IMR-90 (cell line): Measurements from ENCODE around the gene NDP. TPM values are rescaled to one million over a fixed set of nuclear protein-coding genes. Genes with fewer than 3 reads are reported as not detected.
"Not testable (repeated sequence)": the region's sequence is repeated elsewhere in the genome, so short reads cannot be mapped to it uniquely, and the experiment has no call there.

Experiments
- ATAC-seq: fragments of 200-7000 bp; cut with Tn5 transposase; 2 replicates; pipeline ENCODE4 v1.9.1; 2020; ENCODE audit warnings: low read depth, mild to moderate bottlenecking, moderate library complexity
- BruUV-seq: library from RNA; stranded (reverse); fragments of 400-500 nt; replicated peaks from 2 replicates; lab custom pipeline; 2021; lab: Mats Ljungman, UMichigan
- CTCF ChIA-PET: fragments of 300-600 bp; formaldehyde crosslinking; extraction: SDS; loops from one replicate; lab custom pipeline; 2021; ENCODE audit warnings: antibody characterized with exemption; lab: Yijun Ruan, JAX
- POLR2A ChIA-PET: fragments of 300-600 bp; sonication (Branson Sonifier 250); formaldehyde crosslinking; loops from one replicate; lab custom pipeline; 2022; ENCODE audit warnings: antibody characterized with exemption; ENCODE audit not compliant: unreplicated experiment; lab: Charles Lee
- DNase-seq: peaks from one replicate; pipeline ENCODE4 v3.0.0; 2013
- H2AFZ ChIP-seq: replicated peaks from 2 replicates; pipeline ENCODE3; 2013; ENCODE audit warnings: low read length, mild to moderate bottlenecking; ENCODE audit not compliant: poor library complexity
- H2AK5ac ChIP-seq: 2 replicates; pipeline ENCODE4 v1.6.1; 2013; ENCODE audit warnings: low read depth, low read length, inconsistent platforms
- H2AK9ac ChIP-seq: replicated peaks from 2 replicates; pipeline ENCODE3; 2013; ENCODE audit warnings: mild to moderate bottlenecking, low read depth, low read length, moderate library complexity; ENCODE audit not compliant: poor library complexity
- H2BK120ac ChIP-seq: 2 replicates; pipeline ENCODE4 v1.6.1; 2013; ENCODE audit warnings: low read depth, low read length, inconsistent platforms
- H2BK15ac ChIP-seq: 3 replicates; pipeline ENCODE4 v1.6.1; 2013; ENCODE audit warnings: low read depth, low read length, inconsistent platforms
- H2BK20ac ChIP-seq: 2 replicates; pipeline ENCODE4 v1.6.1; 2013; ENCODE audit warnings: low read depth, mild to moderate bottlenecking, inconsistent platforms, low read length, moderate library complexity
- H2BK5ac ChIP-seq: 2 replicates; pipeline ENCODE4 v1.6.1; 2013; ENCODE audit warnings: mild to moderate bottlenecking, low read depth, low read length, inconsistent platforms; ENCODE audit not compliant: poor library complexity, severe bottlenecking
- H3K14ac ChIP-seq: replicated peaks from 2 replicates; pipeline ENCODE4 v1.6.1; 2013; ENCODE audit warnings: low read depth, low read length, inconsistent platforms
- H3K18ac ChIP-seq: 2 replicates; pipeline ENCODE4 v1.6.1; 2013; ENCODE audit warnings: low read depth, low read length, control low read depth
- H3K23ac ChIP-seq: 2 replicates; pipeline ENCODE4 v1.6.1; 2013; ENCODE audit warnings: low read depth, low read length, inconsistent platforms
- H3K27ac ChIP-seq: 2 replicates; pipeline ENCODE4 v1.5.1; 2013; ENCODE audit warnings: mild to moderate bottlenecking, control low read depth, low read length; ENCODE audit not compliant: insufficient read depth
- H3K27me3 ChIP-seq: 2 replicates; pipeline ENCODE4 v1.6.1; 2013; ENCODE audit warnings: low read length; ENCODE audit not compliant: control insufficient read depth, insufficient read depth
- H3K36me3 ChIP-seq: 2 replicates; pipeline ENCODE4 v1.6.1; 2013; ENCODE audit warnings: low read length, mixed read lengths; ENCODE audit not compliant: control insufficient read depth, insufficient read depth
- H3K4ac ChIP-seq: 2 replicates; pipeline ENCODE4 v1.6.1; 2013; ENCODE audit warnings: low read depth, low read length, inconsistent platforms
- H3K4me1 ChIP-seq: 2 replicates; pipeline ENCODE4 v1.6.1; 2013; ENCODE audit warnings: low read length, mixed read lengths; ENCODE audit not compliant: control insufficient read depth, insufficient read depth
- H3K4me2 ChIP-seq: 2 replicates; pipeline ENCODE4 v1.6.1; 2013; ENCODE audit warnings: low read depth, mild to moderate bottlenecking, control low read depth, low read length, moderate library complexity
- H3K4me3 ChIP-seq: 2 replicates; pipeline ENCODE4 v1.5.1; 2013; ENCODE audit warnings: low read depth, mild to moderate bottlenecking, control low read depth, low read length, moderate library complexity; ENCODE audit not compliant: insufficient read depth
- H3K56ac ChIP-seq: 2 replicates; pipeline ENCODE4 v1.6.1; 2013; ENCODE audit warnings: low read length, inconsistent platforms; ENCODE audit not compliant: insufficient read depth; ENCODE audit errors: extremely low read depth
- H3K79me1 ChIP-seq, 2 experiments: 2 replicates each; pipeline ENCODE4 v1.6.1; 2013; ENCODE audit warnings: low read length in 2 of 2, inconsistent platforms in 1 of 2, low read depth in 1 of 2
- H3K9ac ChIP-seq: 2 replicates; pipeline ENCODE4 v1.6.1; 2013; ENCODE audit warnings: low read depth, low read length, control low read depth
- H3K9me1 ChIP-seq: 2 replicates; pipeline ENCODE4 v1.6.1; 2013; ENCODE audit warnings: low read length, inconsistent platforms; ENCODE audit not compliant: insufficient read depth
- H3K9me3 ChIP-seq: 2 replicates; pipeline ENCODE4 v1.6.1; 2013; ENCODE audit warnings: low read length; ENCODE audit not compliant: control insufficient read depth, insufficient read depth
- H4K20me1 ChIP-seq: 2 replicates; pipeline ENCODE4 v1.6.1; 2013; ENCODE audit warnings: low read length, inconsistent platforms; ENCODE audit not compliant: insufficient read depth
- H4K5ac ChIP-seq: 2 replicates; pipeline ENCODE4 v1.6.1; 2013; ENCODE audit warnings: mild to moderate bottlenecking, low read depth, low read length, control low read depth
- H4K8ac ChIP-seq, 2 experiments: 2 replicates each; pipeline ENCODE4 v1.6.1; 2013; ENCODE audit warnings: low read depth in 2 of 2, low read length in 2 of 2, control low read depth in 1 of 2, inconsistent platforms in 1 of 2
- H4K91ac ChIP-seq: 2 replicates; pipeline ENCODE4 v1.6.1; 2013; ENCODE audit warnings: low read depth, low read length, inconsistent platforms; ENCODE audit not compliant: insufficient read depth
- BHLHE40 ChIP-seq: fragments of 150-350 bp; IDR thresholded peaks from 2 replicates; pipeline ENCODE4 v1.6.1; 2016; ENCODE audit warnings: mild to moderate bottlenecking, low read depth, low read length
- CEBPB ChIP-seq: IDR thresholded peaks from 2 replicates; pipeline ENCODE4 v1.6.1; 2012; ENCODE audit warnings: low read depth, low read length, improper control_type of control experiment
- CHD1 ChIP-seq: IDR thresholded peaks from 2 replicates; pipeline ENCODE4 v1.6.1; 2012; ENCODE audit warnings: low read depth, low read length, improper control_type of control experiment
- FOS ChIP-seq: fragments of 150-350 bp; IDR thresholded peaks from 2 replicates; pipeline ENCODE4 v1.6.1; 2016; ENCODE audit warnings: low read depth, low read length
- NFE2L2 ChIP-seq: fragments of 150-350 bp; IDR thresholded peaks from 2 replicates; pipeline ENCODE4 v1.6.1; 2016; ENCODE audit warnings: low read depth, mild to moderate bottlenecking, low read length
- RCOR1 ChIP-seq: IDR thresholded peaks from 2 replicates; pipeline ENCODE4 v1.6.1; 2012; ENCODE audit warnings: mild to moderate bottlenecking, low read length, improper control_type of control experiment; ENCODE audit not compliant: insufficient replicate concordance
- RFX5 ChIP-seq: IDR thresholded peaks from 2 replicates; pipeline ENCODE4 v1.8.0; 2012; ENCODE audit warnings: low read depth, mild to moderate bottlenecking, low read length, moderate library complexity
- WGBS, 2 experiments: methylation state at CpG; one replicate each; pipeline versions ENCODE4 v1.1.5 to v1.1.7; 2013; ENCODE audit warnings: missing lambda C conversion rate in 2 of 2; ENCODE audit not compliant: insufficient read length in 1 of 2; ENCODE audit errors: extremely low coverage in 2 of 2; 5-methylcytosine and 5-hydroxymethylcytosine counted together
- dilution Hi-C: fragments of 300-500 bp; cut with HindIII; formaldehyde crosslinking; loops from one replicate; pipeline ENCODE4 v1.14.3; 2018; ENCODE audit warnings: low sequenced_read_pairs; ENCODE audit not compliant: unreplicated experiment
- in situ Hi-C: fragments of 300-500 bp; cut with MboI; formaldehyde crosslinking; loops from 3 replicates; pipeline ENCODE4 v1.14.3; 2019; ENCODE audit warnings: low sequenced_read_pairs, inconsistent platforms, mixed read lengths
- intact Hi-C: fragments of 100-400 bp; cut with micrococcal nuclease; formaldehyde crosslinking; loops from 2 replicates; pipeline ENCODE4 v1.10.0; 2022
- polyA plus RNA-seq, 3 experiments: library from polyadenylated mRNA; depleted of rRNA; stranded (reverse); fragments of >200 nt; gene quantifications; 2 replicates each; pipeline ENCODE4 v1.2.3, GENCODE V29; 2012; ENCODE audit warnings: low replicate concordance in 1 of 3
- total RNA-seq: library from RNA; depleted of rRNA; stranded (reverse); fragments of >200 nt; gene quantifications from 2 replicates; pipeline ENCODE4 v1.2.3, GENCODE V29; 2012
- TF ChIP-seq, protein P1 (sequence below): fragments of 150-350 bp; IDR thresholded peaks from 2 replicates; pipeline ENCODE4 v1.6.1; 2017; ENCODE audit warnings: mild to moderate bottlenecking, antibody characterized with exemption, low read length, low read depth

NDP gene
- total and polyA plus RNA-seq, 2 of the 4 experiments (the other 2 are of a cell fraction) = 0.36 to 0.39 TPM

GRCh38 chrX:43939187-43939926 is 33.8 kb downstream of the NDP start:
- ChIA-PET POLR2A (no interaction called here), CTCF (no interaction called here)
- Histone ChIP-seq H3K18ac (no peak overlapping the region), H2AK5ac (no peak overlapping the region), H2BK5ac (no peak overlapping the region), H3K27me3 (peaks cover 3% of the 10 kb centered on the region), H2AK9ac (no peak overlapping the region), H2AFZ (no peak overlapping the region), H3K36me3 (no peaks in the 10 kb centered on the region), H3K9me1 (no peaks in the 10 kb centered on the region), H3K14ac (no peak overlapping the region), H4K20me1 (no peaks in the 10 kb centered on the region), H3K27ac (no peak overlapping the region), H2BK20ac (no peak overlapping the region), H4K5ac (no peak overlapping the region), H4K91ac (no peak overlapping the region), H3K4me3 (no peak overlapping the region), H3K23ac (no peak overlapping the region), H2BK120ac (no peak overlapping the region), H3K9ac (no peak overlapping the region), H3K4me1 (no peaks in the 10 kb centered on the region), H3K56ac (no peak overlapping the region), H3K9me3 (no peaks in the 10 kb centered on the region), H3K4ac (no peak overlapping the region), H4K8ac (no peak overlapping the region), H3K4me2 (no peak overlapping the region), H2BK15ac (no peak overlapping the region), H3K79me1 (no peaks in the 10 kb centered on the region)
- in situ Hi-C loops = no loop called here
- WGBS, 2 experiments = no CpG with 5 or more reads among the region's 3 CpGs
- DNase-seq = peak; percentile 3
- no peak for ATAC-seq
- intact Hi-C loops = loop anchor here (5.0 to 10.0 kb wide), 2 partner anchors 102 to 385 kb away; no protein-coding TSS in a partner anchor
- dilution Hi-C loops = no loop called here
- TF ChIP-seq, protein P1, sequence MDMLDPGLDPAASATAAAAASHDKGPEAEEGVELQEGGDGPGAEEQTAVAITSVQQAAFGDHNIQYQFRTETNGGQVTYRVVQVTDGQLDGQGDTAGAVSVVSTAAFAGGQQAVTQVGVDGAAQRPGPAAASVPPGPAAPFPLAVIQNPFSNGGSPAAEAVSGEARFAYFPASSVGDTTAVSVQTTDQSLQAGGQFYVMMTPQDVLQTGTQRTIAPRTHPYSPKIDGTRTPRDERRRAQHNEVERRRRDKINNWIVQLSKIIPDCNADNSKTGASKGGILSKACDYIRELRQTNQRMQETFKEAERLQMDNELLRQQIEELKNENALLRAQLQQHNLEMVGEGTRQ = no peak
- TF ChIP-seq CHD1 (no peak), RFX5 (no peak), FOS (no peak), CEBPB (no peak), RCOR1 (no peak), BHLHE40 (no peak), NFE2L2 (no peak)
- BruUV-seq = no TSS peak

DNA sequence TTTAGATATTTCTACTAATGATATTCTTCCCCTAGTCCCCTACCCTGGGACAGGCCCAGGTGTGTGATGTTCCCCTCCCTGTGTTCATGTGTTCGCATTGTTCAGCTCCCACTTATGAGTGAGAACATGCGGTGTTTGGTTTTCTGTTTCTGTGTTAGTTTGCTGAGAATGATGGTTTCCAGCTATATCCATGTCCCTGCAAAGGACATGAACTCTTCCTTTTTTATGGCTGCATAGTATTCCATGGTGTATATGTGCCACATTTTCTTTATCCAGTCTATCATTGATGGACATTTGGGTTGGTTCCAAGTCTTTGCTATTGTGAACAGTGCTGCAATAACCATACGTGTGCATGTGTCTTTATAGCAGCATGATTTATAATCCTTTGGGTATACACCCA is 51.2 kb downstream of the NDP start:
- H2AFZ ChIP-seq, H3K9ac ChIP-seq, H4K20me1 ChIP-seq, H3K23ac ChIP-seq, H3K4me2 ChIP-seq, H3K27me3 ChIP-seq, ATAC-seq, H4K5ac ChIP-seq, BruUV-seq, H4K8ac ChIP-seq, H3K79me1 ChIP-seq, dilution Hi-C loops, intact Hi-C loops, H4K91ac ChIP-seq, CTCF ChIA-PET, H3K14ac ChIP-seq, H3K36me3 ChIP-seq, H2BK15ac ChIP-seq, POLR2A ChIA-PET, H2BK5ac ChIP-seq, H3K27ac ChIP-seq, H2BK120ac ChIP-seq, H2BK20ac ChIP-seq, DNase-seq, H3K9me3 ChIP-seq, in situ Hi-C loops, H3K9me1 ChIP-seq, H2AK5ac ChIP-seq, H3K4ac ChIP-seq, H3K4me1 ChIP-seq, H3K56ac ChIP-seq, H2AK9ac ChIP-seq, H3K18ac ChIP-seq, H3K4me3 ChIP-seq: not testable (repeated sequence)
- no CpG with 5 or more reads among the region's 3 CpGs for WGBS, 2 experiments
